Fibroblast of mammary gland (primary cell): ENCODE data around the gene KRT24.

Source experiments
- DNase-seq: peaks from one replicate; pipeline ENCODE4 v3.0.0-alpha.2; 2010; ENCODE audit warnings: low read depth
- H3K4me3 ChIP-seq: 2 replicates; pipeline ENCODE4 v1.5.1; 2011; ENCODE audit warnings: low read depth, mild to moderate bottlenecking, low read length, moderate library complexity; ENCODE audit not compliant: control insufficient read depth
- TF ChIP-seq, protein P1 (sequence below): conservative IDR thresholded peaks from 2 replicates; pipeline ENCODE4 v1.5.1; 2011; ENCODE audit warnings: low read depth, low read length, inconsistent platforms; ENCODE audit not compliant: control insufficient read depth, insufficient read depth

Gene KRT24

DNA sequence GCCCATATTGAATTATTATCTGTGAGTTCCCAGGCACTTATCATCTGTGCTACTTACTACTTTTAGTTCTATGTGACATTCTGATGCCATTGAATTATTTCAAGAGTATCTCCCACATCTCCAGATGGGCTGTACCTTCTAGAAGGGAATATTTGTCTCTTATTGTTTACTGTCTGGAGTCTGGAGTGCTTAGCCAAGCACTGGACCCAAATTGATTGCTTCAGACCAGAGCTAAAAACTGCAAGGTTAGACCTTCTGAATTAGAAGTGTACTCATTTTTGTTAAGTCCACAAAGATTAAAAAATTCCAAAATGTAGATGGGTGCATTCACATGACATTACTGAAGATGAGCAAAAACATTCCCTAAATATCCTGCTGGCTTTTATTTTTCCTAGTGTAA, 22.6 kb downstream of the KRT24 start:
- no peak overlapping the region for H3K4me3 ChIP-seq
- TF ChIP-seq, protein P1, sequence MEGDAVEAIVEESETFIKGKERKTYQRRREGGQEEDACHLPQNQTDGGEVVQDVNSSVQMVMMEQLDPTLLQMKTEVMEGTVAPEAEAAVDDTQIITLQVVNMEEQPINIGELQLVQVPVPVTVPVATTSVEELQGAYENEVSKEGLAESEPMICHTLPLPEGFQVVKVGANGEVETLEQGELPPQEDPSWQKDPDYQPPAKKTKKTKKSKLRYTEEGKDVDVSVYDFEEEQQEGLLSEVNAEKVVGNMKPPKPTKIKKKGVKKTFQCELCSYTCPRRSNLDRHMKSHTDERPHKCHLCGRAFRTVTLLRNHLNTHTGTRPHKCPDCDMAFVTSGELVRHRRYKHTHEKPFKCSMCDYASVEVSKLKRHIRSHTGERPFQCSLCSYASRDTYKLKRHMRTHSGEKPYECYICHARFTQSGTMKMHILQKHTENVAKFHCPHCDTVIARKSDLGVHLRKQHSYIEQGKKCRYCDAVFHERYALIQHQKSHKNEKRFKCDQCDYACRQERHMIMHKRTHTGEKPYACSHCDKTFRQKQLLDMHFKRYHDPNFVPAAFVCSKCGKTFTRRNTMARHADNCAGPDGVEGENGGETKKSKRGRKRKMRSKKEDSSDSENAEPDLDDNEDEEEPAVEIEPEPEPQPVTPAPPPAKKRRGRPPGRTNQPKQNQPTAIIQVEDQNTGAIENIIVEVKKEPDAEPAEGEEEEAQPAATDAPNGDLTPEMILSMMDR = no peak
- DNase-seq = no peak

DNA sequence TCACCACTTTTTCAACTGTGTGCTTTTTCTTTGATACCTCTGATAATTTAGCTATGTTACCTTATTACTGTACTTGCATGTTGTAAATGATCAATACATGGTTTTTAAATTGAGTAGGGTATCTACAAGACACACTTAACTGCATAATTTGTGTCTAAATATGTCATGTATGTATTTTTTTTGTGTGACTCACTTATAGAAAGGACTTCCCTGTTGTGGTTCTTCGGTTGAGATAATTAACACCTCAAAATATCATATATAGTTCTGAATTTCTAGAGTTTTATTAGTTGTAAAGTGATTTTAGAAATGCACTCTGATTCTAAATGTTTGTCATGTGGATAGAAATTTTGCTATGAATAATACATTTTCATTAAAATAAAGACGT, 24.0 kb downstream of the KRT24 start:
- TF ChIP-seq, protein P1 = no peak
- no peak overlapping the region for H3K4me3 ChIP-seq
- DNase-seq = no peak

DNA sequence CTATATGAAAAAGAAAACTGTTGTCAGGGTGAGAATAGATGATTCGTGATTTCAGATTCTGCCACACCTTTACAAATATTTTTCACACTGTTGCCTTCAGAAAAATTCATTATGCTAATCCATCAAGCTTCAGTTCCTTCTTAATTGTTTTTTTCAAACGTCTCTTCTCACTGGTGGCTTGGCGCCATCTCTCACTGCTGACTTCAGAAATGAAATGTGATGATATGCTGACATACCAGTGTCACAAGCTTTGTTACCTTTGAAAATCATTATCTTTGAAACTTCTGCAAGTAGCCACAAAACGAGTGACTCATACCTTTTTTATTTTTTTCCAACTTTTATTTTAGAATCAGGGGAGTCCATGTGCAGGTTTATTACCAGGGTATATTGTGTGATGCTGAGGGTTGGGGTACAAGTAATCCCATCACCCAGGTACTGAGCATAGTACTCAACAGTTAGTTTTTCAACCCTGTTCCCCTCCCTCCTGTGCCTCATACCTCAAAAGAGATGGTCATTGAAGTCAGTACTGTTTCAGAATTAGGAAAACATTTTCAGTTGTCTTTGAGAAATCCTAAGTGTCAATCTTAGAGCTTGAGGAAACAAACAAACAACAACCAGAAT, 24.5 kb downstream of the KRT24 start:
- no peak overlapping the region for H3K4me3 ChIP-seq
- no peak for DNase-seq
- TF ChIP-seq, protein P1 = no peak

DNA sequence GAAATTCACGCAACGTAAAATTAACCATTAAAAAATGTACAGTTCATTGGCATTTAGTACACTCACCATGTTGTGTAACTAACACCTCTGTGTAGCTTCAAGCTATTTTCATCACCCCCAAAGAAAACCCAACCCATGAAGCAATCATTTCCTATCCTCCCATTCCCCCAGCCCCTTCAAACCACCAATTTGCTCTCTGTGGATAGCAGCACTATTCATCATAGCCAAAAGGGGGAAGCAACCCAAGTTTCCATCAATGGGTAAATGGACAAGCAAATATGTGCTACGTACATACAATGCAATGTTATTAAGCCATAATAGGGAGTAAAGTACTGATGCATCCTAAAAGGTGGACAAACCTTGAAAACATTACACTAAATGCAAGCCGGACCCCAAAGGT, 27.6 kb downstream of the KRT24 start:
- H3K4me3 ChIP-seq = no peak overlapping the region
- DNase-seq = no peak
- TF ChIP-seq, protein P1 = no peak

DNA sequence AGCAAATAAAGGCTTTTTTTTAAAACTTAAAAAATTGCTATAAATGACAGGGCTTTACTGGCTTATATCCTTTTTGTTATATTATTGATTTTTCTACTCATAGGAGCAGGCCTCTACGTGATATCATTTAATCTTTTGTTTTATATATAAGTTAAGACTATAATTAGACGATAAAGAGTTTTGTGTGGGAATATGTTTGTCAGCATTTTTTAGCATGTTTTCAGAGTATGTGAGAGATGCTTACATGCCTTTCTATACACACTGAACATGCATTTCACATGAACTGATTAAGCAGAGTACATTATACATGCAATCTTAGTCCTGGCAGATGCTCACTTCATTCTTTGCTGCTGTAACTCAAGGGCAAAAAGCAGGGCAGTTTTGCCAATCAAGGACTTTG, 30.9 kb downstream of the KRT24 start:
- TF ChIP-seq, protein P1 = no peak
- no peak overlapping the region for H3K4me3 ChIP-seq
- DNase-seq = no peak

DNA sequence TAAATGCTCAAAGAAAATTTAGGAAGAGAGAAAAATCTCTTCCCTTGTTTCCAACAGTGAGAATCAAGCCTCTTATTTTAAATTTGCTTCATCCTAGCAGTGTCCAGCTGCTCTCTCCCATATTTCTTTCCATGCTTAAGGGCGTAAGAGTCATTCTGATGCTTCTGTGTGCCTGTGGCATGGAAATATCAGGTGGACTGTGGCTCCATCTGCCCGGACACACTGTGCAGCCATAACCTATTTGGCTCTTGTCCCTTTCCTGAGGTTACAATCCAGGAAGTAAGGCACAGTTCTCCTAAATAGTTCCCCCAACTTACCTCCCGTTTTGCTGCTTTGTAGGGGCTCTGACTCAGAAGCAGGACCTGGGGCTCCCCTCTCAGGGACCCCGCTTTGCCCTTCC, 32.3 kb downstream of the KRT24 start:
- no peak for DNase-seq

More for the DNA sequence above, 32.3 kb downstream of the KRT24 start:
- no peak overlapping the region for H3K4me3 ChIP-seq
- TF ChIP-seq, protein P1 = no peak
